BE2C (cell line): ENCODE measurements around the gene EIF2S3.
"Not testable (repeated sequence)": the region's sequence is repeated elsewhere in the genome, so short reads cannot be mapped to it uniquely, and the experiment has no call there.

Experiments used
- DNase-seq: peaks from one replicate; pipeline ENCODE4 v3.0.0-alpha.2; 2020
- H3K27me3 ChIP-seq: fragments of 250-450 bp; sonication (Bioruptor Pico); 2 replicates; pipeline ENCODE4 v1.5.1; 2020; ENCODE audit warnings: mild to moderate bottlenecking
- H3K36me3 ChIP-seq: fragments of 250-450 bp; sonication (Bioruptor Pico); 2 replicates; pipeline ENCODE4 v1.5.1; 2020; ENCODE audit warnings: mild to moderate bottlenecking
- H3K4me1 ChIP-seq: fragments of 250-450 bp; sonication (Bioruptor Pico); 2 replicates; pipeline ENCODE4 v1.5.1; 2020
- H3K4me3 ChIP-seq: 2 replicates; pipeline ENCODE4 v1.5.1; 2011; ENCODE audit warnings: low read depth, low read length
- H3K9me3 ChIP-seq: fragments of 250-450 bp; sonication (Bioruptor Pico); 2 replicates; pipeline ENCODE4 v1.5.1; 2020
- CTCF ChIP-seq: IDR thresholded peaks from 2 replicates; pipeline ENCODE4 v1.5.1; 2012; ENCODE audit warnings: mild to moderate bottlenecking, low read depth, low read length

The EIF2S3 gene

GRCh38 chrX:24069877-24070276, 15.1 kb downstream of the EIF2S3 start:
- DNase-seq, result no peak
- H3K9me3 ChIP-seq, result no peaks in the 10 kb centered on the region
- no peaks in the 10 kb centered on the region for H3K4me1 ChIP-seq
- H3K27me3 ChIP-seq, result no peaks in the 10 kb centered on the region
- peaks cover 40% of the 10 kb centered on the region for H3K36me3 ChIP-seq
- no peak for TF ChIP-seq CTCF
- H3K4me3 ChIP-seq, result no peak overlapping the region

DNA sequence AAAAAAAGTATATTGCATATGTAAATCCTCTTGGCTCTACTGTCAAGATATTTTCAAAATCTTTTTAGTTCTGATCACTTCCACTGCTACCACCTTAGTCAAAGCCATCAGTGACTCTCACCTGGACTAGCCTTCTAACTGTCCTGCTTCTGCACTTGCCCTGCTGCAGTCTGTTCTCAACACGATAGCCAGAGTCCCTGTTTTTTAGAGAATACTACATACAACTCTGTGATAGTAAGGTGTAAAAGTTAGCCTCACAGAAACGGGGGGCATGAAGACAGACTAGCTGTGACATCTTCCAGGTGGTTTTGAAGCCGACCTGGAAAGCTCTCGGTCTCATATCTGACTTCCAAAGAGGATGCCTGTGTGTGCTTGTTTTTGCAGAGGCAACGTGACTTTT, 24.7 kb downstream of the EIF2S3 start:
- Histone ChIP-seq H3K9me3 (no peaks in the 10 kb centered on the region), H3K36me3 (peaks cover 7% of the 10 kb centered on the region), H3K4me1 (no peaks in the 10 kb centered on the region), H3K27me3 (no peaks in the 10 kb centered on the region), H3K4me3 (no peak overlapping the region)
- DNase-seq, result no peak
- TF ChIP-seq CTCF, result no peak

DNA sequence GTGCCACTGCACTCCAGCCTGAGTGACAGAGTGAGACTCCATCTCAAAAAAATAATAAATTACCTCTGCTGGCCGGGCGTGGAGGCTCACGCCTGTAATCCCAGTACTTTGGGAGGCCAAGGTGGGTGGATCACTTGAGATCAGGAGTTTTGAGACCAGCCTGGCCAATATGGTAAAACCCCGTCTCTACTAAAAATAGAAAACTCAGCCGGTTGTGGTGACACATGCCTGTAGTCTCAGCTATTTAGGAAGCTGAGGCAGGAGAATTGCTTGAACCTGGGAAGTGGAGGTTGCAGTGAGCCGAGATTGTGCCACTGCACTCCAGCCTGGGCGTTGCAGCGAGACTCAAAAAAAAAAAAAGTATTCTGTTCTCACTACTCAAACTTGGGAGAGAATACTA, 25.5 kb downstream of the EIF2S3 start:
- not testable (repeated sequence) for H3K4me1 ChIP-seq, H3K27me3 ChIP-seq, DNase-seq, H3K9me3 ChIP-seq, H3K36me3 ChIP-seq, H3K4me3 ChIP-seq

DNA sequence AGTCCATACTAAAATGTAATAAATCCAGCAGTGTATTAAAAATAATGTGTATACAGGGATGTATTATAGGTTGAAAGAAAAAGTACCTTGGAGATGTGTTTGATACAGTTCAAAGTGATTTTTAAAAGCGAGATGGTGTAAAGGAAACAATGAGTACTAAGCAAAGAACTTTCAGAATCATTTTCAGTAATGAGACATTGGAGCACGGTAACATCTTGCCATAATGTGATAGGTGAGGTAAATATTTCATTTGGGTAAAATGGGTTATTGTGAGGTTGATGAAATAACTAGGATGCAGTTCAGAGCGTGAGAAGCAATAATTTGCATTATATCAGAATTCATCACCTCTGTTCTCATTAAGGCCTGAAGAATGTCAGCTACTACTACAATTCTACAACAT, 25.9 kb downstream of the EIF2S3 start:
- no peak for TF ChIP-seq CTCF
- H3K4me1 ChIP-seq, result no peaks in the 10 kb centered on the region
- H3K9me3 ChIP-seq, result no peaks in the 10 kb centered on the region
- no peaks in the 10 kb centered on the region for H3K27me3 ChIP-seq
- H3K36me3 ChIP-seq, result no peaks in the 10 kb centered on the region; the same call in none of the 2 replicates
- H3K4me3 ChIP-seq, result no peak overlapping the region
- DNase-seq, result no peak

DNA sequence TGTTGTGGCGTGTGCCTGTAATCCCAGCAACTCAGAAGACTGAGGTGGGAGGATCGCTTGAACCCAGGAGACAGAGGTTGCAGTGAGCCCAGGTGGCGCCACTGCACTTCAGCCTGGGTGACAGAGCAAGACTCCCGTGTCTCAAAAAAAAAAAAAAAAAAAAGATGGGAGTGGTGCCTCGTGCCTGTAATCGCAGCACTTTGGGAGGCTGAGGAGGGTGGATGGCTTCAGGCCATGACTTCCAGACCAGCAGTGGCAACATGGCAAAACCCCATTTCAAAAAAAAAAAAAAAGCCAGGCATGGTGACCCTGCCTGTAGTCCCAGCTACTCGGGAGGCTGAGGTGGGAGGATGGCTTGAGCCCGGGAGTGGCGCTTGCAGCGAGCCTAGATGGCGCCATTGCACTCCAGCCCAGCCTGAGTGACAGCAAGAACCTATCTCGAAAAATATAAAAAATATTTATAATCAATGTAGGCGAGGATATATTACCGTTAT, 27.0 kb downstream of the EIF2S3 start:
- H3K9me3 ChIP-seq, result no peaks in the 10 kb centered on the region
- no peaks in the 10 kb centered on the region for H3K4me1 ChIP-seq
- TF ChIP-seq CTCF, result peak; percentile 59
- peak overlapping the region; percentile 16; the same call in 1 of the 2 replicates for H3K4me3 ChIP-seq
- H3K27me3 ChIP-seq, result no peaks in the 10 kb centered on the region
- peak; percentile 72 for DNase-seq
- no peaks in the 10 kb centered on the region; the same call in 1 of the 2 replicates for H3K36me3 ChIP-seq

GRCh38 chrX:24082447-24082846, 27.7 kb downstream of the EIF2S3 start:
- Histone ChIP-seq H3K27me3 (no peaks in the 10 kb centered on the region), H3K36me3 (no peaks in the 10 kb centered on the region), H3K4me3 (no peak overlapping the region), H3K4me1 (no peaks in the 10 kb centered on the region), H3K9me3 (no peaks in the 10 kb centered on the region)
- TF ChIP-seq CTCF, result no peak
- DNase-seq, result no peak

DNA sequence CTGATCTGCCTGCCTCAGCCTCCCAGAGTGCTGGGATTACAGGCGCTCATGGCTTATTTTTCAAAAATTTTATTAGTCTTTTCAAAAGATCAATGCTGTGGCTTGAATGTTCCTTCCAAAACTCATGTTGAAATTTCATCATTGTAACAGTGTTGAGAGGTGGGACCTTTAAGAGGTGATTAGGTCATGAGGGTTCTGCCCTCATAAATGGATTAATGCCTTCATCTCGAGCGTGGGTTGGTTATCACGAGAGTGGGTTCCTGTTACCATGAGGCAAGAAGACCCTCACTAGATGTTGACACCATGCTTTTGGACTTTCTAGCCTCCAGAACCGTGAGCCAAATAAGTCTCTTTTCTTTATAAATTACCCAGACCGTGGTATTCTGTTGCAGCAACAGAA, 30.3 kb downstream of the EIF2S3 start:
- H3K4me3 ChIP-seq, result no peak overlapping the region
- H3K9me3 ChIP-seq, result no peaks in the 10 kb centered on the region
- no peak for DNase-seq
- no peak for TF ChIP-seq CTCF
- H3K27me3 ChIP-seq, result no peaks in the 10 kb centered on the region
- H3K4me1 ChIP-seq, result no peaks in the 10 kb centered on the region
- no peaks in the 10 kb centered on the region for H3K36me3 ChIP-seq
